Pancreas (tissue), 10 donors: ENCODE results near the gene FAM174C. TPM values are rescaled to one million over a fixed set of nuclear protein-coding genes. Genes with fewer than 3 reads are reported as not detected.

Experiments used
- ATAC-seq, 4 donors: fragments of 200-7000 bp; cut with Tn5 transposase; one replicate each; pipeline versions ENCODE4 v1.8.0 to v1.9.1; 2020; ENCODE audit warnings: mild to moderate bottlenecking in 4 of 4, moderate library complexity in 4 of 4
- DNase-seq, 6 donors: peaks; one replicate each; pipeline ENCODE4 v3.0.0-alpha.2; 2020
- FAIRE-seq: peaks from 2 replicates; lab custom pipeline; 2012; peaks lifted over from hg19 to GRCh38; lab: Jason Lieb, UNC
- H3K27ac ChIP-seq, 4 donors: fragments of 200-600 bp; sonication (generic); 1 replicate in 3 of 4; 2 replicates in 1 of 4; pipeline versions ENCODE4 v1.5.0 to v1.8.0; 2020
- H3K27me3 ChIP-seq, 4 donors: fragments of 200-600 bp; one replicate each; pipeline ENCODE4 v1.8.0; 2021
- H3K36me3 ChIP-seq, 3 donors: fragments of 200-600 bp; sonication (generic) in 1 of 3; one replicate each; pipeline versions ENCODE4 v1.5.0 to v1.8.0; 2020 to 2021
- H3K4me1 ChIP-seq, 3 donors: fragments of 200-600 bp; one replicate each; pipeline ENCODE4 v1.8.0; 2021
- H3K4me3 ChIP-seq, 4 donors: fragments of 200-600 bp; sonication (generic) in 2 of 4; one replicate each; pipeline versions ENCODE4 v1.5.0 to v1.8.0; 2020 to 2021
- H3K9me3 ChIP-seq, 4 donors: fragments of 200-600 bp; one replicate each; pipeline ENCODE4 v1.8.0; 2021
- whole genome bisulfite sequencing, 2 donors: extraction: QIAGEN DNeasy Blood & Tissue Kit; methylation state at CpG; one replicate each; pipeline ENCODE4 v1.1.7; 2013; 5-methylcytosine and 5-hydroxymethylcytosine counted together
- intact Hi-C, 3 donors: fragments of 100-400 bp; cut with DNase I; formaldehyde crosslinking; loops; one replicate each; pipeline versions ENCODE4 v1.11.1 to v1.14.2; 2022
- polyA plus RNA-seq, 2 donors: library from polyadenylated mRNA; stranded (reverse); fragments of 200-250 nt; gene quantifications; one replicate each; pipeline ENCODE4 v1.2.3, GENCODE V29; 2013
- total RNA-seq, 6 donors: library from RNA; stranded (reverse); fragmentation: NEBNext Ultra II Directional in 4 of 6; extraction: Animal tissue kit (Norgen Biotek cat#: 25700) in 4 of 6; gene quantifications; one replicate each; pipeline versions ENCODE4 v1.2.1 to v1.2.4, GENCODE V29; 2021 to 2023
- TF ChIP-seq, protein P1 (sequence below), 4 donors: fragments of 200-600 bp; sonication (generic) in 3 of 4; IDR thresholded peaks; one replicate each; pipeline versions ENCODE4 v1.5.0 to v1.8.0; 2021; ENCODE audit warnings: antibody characterized with exemption in 4 of 4
- donor health status: healthy with polysubstance abuse.
- donor health status: DM: no; HTN: no; CAD: no; lungs with moderate emphysema.
- donor health status: DM: no; HTN: no; CAD: no.
- donor health status: control.
- donor health status: control.
- donor health status: Bipolar disorder and iron deficiency.
- donor health status: DM: yes; HTN: yes; CAD: no.
- donor health status: DM: no; HTN: no; CAD: no.
- donor health status: DM: no; HTN: no; CAD: no.
- donor health status: DM: yes; HTN: yes; CAD: no.

Gene FAM174C
- total and polyA plus RNA-seq, 8 donors: 16.1 to 83.4 (median 25.4) TPM

DNA sequence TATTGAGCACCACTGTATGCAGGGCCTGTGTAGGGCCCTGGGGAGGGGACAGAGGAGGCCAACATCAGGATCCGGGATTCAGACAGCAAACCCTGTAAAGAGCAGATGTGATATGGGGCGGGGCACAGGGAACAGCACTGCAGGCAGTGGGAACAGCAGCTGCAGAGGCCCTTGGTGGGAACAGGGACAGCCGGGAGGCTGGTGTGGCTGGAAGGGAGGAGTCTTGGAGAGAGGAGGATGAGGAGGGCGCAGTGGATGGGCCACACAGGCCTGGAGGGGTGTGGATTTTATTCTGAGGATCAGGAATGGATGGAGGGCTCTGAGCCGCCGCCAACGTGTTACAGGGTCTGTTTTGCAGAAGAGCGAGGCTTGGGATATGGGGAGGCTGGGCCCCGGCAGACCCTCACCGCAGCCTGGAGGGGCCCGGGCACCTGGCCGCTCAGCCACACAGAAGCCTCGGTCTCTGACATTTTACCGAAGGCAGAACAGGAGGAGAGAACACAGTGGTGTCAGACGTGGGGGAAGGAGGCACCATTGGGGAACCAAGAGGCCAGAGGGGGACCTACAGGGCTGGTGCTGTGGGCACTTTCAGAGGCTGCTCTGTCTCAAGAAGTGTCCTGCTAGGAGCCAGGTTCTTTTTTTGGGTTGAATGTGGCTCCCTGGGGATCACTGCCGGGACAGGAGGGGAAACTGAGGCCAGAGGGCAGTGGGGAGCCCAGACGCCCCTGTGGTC is 17.3 kb downstream of the FAM174C start:
- FAIRE-seq (no peak), DNase-seq (no peak), ATAC-seq (no peak)
- Histone ChIP-seq H3K4me3 (no peak overlapping the region), H3K9me3 (no peaks in the 10 kb centered on the region), H3K4me1 (no peaks in the 10 kb centered on the region), H3K27me3 (peaks cover 0 to 12% (median 6%) of the 10 kb centered on the region in 4 donors), H3K36me3 (no peaks in the 10 kb centered on the region), H3K27ac (no peak overlapping the region)
- intact Hi-C loops: no loop called here
- WGBS, 2 donors: 74 to 87% methylated on average over 17 of the region's 17 CpGs
- TF ChIP-seq, protein P1, sequence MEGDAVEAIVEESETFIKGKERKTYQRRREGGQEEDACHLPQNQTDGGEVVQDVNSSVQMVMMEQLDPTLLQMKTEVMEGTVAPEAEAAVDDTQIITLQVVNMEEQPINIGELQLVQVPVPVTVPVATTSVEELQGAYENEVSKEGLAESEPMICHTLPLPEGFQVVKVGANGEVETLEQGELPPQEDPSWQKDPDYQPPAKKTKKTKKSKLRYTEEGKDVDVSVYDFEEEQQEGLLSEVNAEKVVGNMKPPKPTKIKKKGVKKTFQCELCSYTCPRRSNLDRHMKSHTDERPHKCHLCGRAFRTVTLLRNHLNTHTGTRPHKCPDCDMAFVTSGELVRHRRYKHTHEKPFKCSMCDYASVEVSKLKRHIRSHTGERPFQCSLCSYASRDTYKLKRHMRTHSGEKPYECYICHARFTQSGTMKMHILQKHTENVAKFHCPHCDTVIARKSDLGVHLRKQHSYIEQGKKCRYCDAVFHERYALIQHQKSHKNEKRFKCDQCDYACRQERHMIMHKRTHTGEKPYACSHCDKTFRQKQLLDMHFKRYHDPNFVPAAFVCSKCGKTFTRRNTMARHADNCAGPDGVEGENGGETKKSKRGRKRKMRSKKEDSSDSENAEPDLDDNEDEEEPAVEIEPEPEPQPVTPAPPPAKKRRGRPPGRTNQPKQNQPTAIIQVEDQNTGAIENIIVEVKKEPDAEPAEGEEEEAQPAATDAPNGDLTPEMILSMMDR (IDR thresholded peaks at IDR 0.05): no peak

DNA sequence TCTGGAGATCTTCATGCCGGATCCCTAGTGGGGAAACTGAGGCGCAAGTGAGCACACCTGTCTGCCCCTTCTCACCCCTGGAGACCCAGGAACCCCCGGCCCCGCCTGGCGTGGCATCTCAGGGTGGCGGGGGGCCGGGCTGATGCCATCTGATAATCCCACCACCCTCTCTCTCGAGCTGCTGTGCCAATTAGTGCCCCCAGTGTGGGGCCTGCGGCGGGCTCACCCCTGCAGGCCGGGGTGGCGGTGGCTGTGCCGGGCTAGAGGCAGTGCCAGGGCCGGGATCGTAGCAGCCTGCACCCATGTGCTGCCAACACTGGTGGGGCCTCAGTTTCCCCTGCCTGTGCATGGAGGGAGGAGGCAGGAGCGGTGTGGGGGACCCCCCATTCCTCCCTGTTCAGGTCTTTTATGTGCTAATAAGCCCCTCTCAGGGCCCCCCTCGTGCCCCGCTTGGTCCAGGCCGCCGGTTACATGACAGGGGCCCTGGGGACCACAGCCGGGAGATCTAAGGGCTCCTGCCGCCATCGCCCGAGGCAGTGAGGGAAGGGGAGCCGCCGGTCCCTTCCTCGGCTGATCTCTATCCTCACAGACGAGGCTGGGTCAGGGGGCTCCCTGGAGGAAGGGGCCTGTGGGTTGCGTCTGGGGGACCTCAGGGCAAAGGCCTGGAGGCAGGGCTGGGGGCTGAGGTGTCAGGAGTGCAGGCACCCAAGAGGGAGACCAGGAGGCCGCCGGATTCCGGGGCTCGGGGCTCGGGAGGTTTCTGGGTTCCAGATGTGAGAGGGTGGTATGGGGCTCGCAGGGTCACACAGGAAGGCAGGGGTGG is 18.7 kb downstream of the FAM174C start:
- FAIRE-seq (no peak), ATAC-seq (no peak), DNase-seq (peak in 2 of 6 donors; percentile 32 to 72)
- H3K9me3 ChIP-seq: no peaks in the 10 kb centered on the region
- WGBS, 2 donors: 67 to 82% methylated on average over 35 of the region's 35 CpGs
- peaks cover 0 to 11% (median 5%) of the 10 kb centered on the region in 4 donors for H3K27me3 ChIP-seq
- intact Hi-C loops: no loop called here
- no peaks in the 10 kb centered on the region for H3K36me3 ChIP-seq
- TF ChIP-seq, protein P1 (IDR thresholded peaks at IDR 0.05): no peak
- H3K4me3 ChIP-seq: no peak overlapping the region
- no peak overlapping the region for H3K27ac ChIP-seq
- no peaks in the 10 kb centered on the region for H3K4me1 ChIP-seq

DNA sequence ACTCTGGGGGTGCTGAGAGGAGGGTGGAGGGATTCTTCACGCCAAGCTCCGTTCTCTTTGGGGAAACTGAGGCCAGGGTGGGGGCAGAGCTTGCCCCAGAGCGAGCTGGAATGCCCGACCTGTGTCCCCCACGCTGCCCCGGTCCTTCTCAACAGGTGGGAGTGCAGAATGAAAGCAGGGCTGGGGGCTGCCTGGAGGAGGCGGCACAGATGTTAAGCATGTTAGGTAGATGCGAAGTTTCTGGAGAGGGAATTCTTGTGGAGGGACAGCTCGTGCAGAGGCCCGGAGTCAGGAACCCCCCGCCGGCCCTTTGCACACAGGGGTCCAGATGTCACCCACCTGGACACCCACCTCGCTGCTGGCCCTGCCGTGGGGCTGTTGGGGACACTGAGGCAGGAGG is 19.4 kb downstream of the FAM174C start:
- intact Hi-C loops: no loop called here
- no peaks in the 10 kb centered on the region for H3K36me3 ChIP-seq
- H3K27ac ChIP-seq: no peak overlapping the region
- DNase-seq (peak in 1 of 6 donors; percentile 15), ATAC-seq (no peak), FAIRE-seq (no peak)
- H3K4me3 ChIP-seq: no peak overlapping the region
- H3K4me1 ChIP-seq: no peaks in the 10 kb centered on the region
- H3K27me3 ChIP-seq: peaks cover 0 to 11% (median 5%) of the 10 kb centered on the region in 4 donors
- no peaks in the 10 kb centered on the region for H3K9me3 ChIP-seq
- WGBS, 2 donors: 65% methylated on average over 14 of the region's 14 CpGs
- TF ChIP-seq, protein P1 (IDR thresholded peaks at IDR 0.05): no peak

DNA sequence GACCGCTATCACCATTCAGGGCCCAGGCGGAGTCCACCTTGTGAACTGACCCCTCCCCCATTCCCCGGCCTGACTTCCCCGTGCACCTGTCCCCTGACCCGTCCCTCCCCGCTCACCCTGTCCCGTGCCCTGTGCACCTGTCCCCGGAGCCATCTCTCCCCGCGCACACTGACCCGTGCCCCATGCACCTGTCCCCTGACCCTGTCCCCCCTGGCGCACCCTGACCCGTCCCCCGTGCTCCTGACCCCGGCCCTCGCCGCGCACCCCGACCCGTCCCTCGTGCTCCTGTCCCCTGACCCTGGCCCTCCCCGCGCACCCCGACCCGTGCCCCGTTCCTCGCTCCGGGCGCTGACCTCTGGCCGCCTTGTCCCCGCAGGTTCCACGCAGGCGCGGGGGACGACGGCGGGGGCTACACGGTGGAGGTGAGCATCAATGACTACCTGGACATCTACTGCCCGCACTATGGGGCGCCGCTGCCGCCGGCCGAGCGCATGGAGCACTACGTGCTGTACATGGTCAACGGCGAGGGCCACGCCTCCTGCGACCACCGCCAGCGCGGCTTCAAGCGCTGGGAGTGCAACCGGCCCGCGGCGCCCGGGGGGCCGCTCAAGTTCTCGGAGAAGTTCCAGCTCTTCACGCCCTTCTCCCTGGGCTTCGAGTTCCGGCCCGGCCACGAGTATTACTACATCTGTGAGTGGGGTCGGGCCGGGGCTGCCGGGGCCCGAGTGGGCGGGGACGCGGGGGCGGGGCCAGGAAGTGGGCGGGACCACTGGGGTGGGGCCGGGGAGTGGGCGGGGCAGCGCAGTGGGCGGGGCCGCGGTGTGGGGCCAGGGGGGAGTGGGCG is 20.1 kb downstream of the FAM174C start:
- ATAC-seq (peak in 3 of 4 donors; percentile 11 to 51 (median 23)), FAIRE-seq (no peak), DNase-seq (peak in 2 of 6 donors; percentile 46 to 81)
- 5 to 7% methylated on average over 68 to 82 of the region's 82 CpGs for WGBS, 2 donors
- Histone ChIP-seq H3K9me3 (no peaks in the 10 kb centered on the region), H3K27me3 (peaks cover 0 to 11% (median 5%) of the 10 kb centered on the region in 4 donors), H3K4me3 (peak overlapping the region in 1 of 4 donors; percentile 25), H3K27ac (no peak overlapping the region), H3K4me1 (no peaks in the 10 kb centered on the region), H3K36me3 (no peaks in the 10 kb centered on the region)
- TF ChIP-seq, protein P1 (IDR thresholded peaks at IDR 0.05): no peak
- intact Hi-C loops: no loop called here
